Measurements from ENCODE around the gene NHP2.

NHP2 gene

DNA sequence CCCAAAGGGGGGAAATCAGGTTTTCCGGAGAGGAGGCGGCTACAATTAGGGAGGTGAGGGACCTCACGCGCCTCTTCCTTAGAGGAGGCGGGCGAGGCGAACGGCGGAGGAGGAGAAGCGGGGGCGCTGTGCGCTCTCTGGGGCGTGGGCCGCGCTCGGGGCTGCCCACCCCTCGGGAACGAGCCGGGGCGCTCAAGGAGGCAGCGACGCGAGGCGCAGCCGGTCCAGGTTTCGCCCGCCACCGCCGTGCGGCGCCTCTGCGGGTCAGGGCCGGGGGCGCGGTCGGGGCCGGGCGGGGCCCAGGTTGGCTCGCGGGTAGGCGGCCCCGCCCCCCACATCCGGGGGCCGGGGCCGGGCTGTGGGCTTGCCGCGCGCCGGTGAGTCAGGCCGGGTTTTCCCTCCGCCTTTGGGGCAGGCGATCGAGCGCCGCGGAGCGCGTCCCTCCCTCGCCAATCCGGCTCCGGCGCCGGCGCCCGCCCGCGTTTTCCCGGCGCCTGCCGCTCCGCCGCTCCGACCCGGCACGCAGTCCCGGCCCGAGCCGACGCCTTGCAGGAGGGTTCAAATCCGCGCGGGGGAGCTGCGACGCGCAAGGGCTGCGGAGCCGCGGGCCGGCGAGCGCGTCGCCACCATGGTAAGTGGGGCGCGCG is 40.4 kb downstream of the NHP2 start, which contains the start of gene N4BP3:
Gene N4BP3, plus strand, starts transcription at position 392 of the 647 bp plus-strand sequence. CDS start 6,052 bp downstream, outside the sequence.
- DNase-seq, result peak; percentile 73

DNA sequence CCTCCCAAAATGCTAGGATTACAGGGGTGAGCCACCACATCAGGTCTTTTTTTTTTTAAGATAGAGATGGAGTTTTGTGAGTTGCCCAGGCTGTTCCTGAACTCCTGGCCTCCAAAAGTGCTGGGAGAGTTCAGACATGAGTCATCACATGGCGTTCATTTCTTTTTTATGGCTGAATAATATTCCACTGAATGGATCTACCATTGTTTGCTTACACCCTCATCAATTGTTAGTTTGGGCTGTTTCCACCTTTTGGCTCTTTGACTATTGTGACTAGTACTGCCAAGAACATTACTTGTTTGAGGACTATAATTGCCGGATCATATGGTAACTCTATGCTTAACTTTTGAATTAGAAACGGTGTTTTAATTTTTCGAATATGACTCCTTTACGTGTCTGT is 41.1 kb downstream of the NHP2 start:
- no peak for DNase-seq

DNA sequence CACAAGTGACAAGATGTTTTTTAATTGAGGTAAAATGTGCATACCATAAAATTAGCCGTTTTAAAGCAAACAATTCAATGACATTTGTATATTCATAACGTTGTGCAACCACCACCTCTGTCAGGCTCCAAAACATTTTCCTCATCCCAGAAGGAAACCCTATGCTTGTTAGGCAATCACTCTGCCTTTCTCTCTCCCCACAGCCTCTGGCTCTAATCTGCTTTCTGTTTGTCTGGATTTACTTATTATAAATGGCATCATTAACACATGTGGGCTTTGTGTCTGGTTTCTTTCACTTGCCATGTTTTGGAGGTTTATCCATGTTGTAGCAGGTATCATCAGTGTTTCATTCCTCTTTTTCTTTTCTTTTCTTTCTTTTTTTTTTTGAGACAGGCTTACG is 41.8 kb downstream of the NHP2 start:
- no peak for DNase-seq

DNA sequence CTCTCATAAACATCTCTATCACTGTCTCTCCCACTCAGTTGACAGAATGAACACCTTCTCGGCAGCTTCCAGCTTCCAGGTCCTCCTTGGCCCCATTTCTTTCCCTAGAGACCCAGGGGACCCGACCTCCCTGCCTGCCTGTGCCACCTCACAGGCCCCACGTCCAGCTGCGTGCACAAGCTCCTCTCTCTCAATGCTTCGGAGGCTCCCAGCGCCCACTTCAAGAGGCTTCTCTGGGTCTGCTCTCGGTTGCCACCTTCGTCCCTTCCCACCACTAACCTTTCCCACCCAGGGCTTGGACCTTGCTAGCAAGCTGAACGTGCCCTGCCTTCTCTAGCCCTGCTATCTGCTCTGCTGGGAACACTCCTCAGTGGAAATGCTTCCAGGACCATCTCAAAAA is 43.2 kb downstream of the NHP2 start:
- no peak for DNase-seq

DNA sequence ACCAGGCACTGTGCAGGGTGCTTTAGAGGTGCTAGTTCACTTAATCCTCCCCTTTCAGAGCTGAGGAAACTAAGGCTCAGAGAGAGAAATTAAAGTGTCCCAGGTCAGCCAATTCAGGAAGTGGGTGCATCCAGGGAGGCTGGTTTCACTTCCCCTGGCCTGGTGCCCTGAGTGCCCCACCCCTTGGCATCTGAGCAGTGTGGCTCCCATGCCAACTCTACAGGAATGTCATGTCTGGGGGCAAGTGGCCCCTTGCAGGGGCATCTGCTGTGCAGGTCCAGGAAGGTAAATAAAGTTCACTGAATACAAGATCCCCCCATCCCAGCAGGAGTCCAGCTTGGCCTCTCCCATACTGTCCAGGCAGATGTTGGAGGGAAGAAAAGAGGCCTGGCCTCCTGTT is 44.7 kb downstream of the NHP2 start:
- DNase-seq, result no peak

DNA sequence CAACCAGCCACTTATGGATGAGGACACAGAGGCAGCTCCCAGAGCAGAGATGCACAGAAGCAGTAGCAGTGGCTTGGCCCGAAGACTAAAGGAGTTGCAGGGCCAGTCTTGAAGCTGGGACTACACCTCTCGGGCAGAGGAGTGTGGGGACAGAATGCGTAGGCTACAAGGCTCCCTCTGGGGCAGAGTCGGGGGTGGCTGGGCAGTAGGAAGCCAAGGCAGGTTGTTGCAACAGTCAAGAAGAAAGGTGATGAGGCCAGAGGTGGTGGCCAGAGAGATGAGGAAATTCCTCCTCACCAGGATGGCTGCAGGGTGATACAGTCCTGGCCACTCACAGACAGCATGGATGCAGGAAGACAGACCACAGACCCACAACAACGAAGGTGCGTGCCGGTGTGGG is 45.2 kb downstream of the NHP2 start:
- DNase-seq, result no peak

DNA sequence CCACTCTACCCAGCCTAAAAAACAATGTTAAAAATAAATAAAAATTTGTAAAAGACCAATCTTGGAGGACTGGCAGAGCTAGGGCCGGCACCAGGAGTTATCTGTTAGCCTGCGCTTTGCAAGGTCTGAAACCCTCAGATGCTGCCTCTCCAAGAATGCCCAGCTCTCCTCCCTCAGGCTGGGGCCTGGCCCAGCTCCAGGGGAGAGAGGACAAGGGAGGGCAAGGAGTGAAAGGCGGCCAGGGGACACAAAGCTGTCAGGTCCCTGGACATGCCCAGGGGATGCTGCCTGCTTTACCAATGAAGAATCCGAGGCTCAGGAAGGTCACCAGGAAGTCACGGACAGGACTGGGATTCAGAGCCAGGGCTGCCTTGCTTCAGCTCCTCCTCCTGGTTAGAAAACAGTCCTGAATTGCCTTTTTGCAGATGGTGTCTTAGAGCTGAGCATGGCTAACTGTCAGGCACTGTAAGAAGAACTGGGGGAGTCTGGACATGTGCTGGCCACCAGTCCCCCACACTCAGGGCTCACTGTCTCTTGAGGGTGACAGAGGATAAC is 45.9 kb downstream of the NHP2 start:
- no peak for DNase-seq

DNA sequence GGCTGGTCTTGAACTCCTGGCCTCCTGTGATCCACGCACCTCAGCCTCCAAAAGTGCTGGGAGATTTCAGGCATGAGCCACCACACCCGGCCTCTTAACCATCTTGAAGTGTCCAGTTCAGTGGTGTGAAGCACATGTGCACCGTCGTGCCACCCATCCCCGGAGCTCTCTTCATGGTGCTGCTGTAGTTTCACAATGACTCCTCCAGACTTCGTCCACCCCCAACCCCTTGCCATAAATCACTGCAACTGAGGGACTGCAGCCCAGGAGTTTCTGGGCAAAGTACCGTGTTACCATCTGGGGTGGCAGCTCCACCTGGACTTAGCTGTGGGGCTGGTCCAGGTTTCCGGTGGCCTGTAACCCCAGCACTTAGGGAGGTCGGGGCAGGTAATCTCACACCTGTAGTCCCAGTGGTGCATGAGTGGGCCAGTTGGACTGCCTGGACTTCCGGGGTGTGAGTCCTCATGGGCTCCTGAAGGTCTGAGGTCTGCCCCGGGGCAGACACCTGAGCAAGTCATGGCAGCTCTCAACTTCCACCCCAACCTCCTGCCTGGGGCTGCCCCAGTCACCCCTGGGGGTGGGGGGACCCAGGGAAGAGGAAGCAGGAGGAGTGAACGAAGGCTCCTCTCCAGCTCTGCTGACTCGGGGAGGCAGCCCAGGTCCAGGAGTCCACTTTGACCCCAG is 47.0 kb downstream of the NHP2 start:
- DNase-seq, result no peak

DNA sequence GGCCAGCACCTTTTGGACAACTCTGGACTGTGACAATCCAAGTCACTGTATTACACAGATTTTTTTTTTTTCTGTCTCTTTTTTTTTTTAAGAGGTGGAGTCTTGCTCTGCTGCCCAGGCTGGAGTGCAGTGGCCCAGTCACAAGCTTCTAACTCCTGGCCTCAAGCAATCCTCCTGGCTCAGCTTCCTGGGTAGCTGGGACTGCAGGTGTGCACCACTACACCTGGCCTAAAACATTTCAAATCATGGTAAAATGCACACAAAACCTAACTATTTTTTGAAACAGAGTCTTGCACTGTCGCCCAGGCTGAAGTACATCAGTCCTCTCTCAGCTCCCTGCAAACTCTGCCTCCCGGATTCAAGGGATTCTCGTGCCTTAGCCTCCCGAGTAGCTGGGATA is 47.6 kb downstream of the NHP2 start:
- DNase-seq, result no peak

DNA sequence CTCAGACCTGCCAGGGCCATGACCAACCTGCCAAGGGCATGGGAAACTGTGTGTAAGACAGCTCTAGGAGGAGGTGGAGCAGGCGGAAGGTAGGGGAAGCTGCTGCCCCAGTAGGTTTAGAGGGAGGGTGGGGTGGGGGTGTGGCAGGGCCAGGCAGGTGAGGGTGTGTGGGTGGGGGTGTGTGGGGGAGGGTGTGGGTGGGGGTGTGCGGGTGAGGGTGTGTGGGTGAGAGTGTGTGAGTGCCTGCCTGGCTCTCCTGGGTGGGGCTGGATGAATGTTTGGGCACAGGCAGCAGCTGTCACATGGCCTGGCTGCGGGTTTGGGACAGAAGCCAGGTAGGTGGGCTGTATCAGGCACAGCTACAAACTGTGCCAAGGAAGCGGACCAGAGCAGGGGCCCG is 49.2 kb downstream of the NHP2 start:
- DNase-seq, result no peak

DNA sequence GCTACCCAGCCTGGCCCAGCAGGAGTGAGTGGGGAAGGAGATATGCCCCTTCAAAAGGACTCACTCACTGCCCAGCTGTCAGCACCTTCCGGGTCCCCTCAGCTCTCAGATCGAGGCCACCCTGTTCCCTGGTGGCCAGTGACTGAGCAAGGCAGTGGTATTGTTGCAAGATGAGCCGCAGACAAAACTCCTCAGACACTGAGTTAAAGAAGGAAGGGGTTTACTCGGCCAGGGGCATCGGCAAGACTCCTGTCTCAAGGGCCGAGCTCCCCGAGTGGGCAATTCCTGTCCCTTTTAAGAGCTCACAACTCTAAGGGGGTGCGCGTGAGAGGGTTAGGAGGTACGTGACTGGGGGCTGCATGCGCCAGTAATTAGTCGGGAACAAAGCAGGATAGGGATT is 50.1 kb downstream of the NHP2 start:
- DNase-seq, result no peak

Measured in T-helper 9 cell (primary cell).